LNCaP clone FGC (cell line): ENCODE data around the gene ST8SIA5.

Experiments
- DNase-seq: peaks from one replicate; pipeline ENCODE4 v3.0.0-alpha.2; 2011; ENCODE audit warnings: low read depth
- H3K4me3 ChIP-seq: 2 replicates; pipeline ENCODE4 v1.5.1; 2011; ENCODE audit warnings: mild to moderate bottlenecking, low read depth, low read length, control low read depth
- TF ChIP-seq, protein P1 (sequence below): IDR thresholded peaks from 2 replicates; pipeline ENCODE4 v1.5.1; 2012; ENCODE audit warnings: mild to moderate bottlenecking; ENCODE audit not compliant: control insufficient read depth, insufficient read depth; ENCODE audit errors: extremely low read depth

The ST8SIA5 gene

GRCh38 chr18:46740046-46740445, 16.8 kb downstream of the ST8SIA5 start:
- TF ChIP-seq, protein P1, sequence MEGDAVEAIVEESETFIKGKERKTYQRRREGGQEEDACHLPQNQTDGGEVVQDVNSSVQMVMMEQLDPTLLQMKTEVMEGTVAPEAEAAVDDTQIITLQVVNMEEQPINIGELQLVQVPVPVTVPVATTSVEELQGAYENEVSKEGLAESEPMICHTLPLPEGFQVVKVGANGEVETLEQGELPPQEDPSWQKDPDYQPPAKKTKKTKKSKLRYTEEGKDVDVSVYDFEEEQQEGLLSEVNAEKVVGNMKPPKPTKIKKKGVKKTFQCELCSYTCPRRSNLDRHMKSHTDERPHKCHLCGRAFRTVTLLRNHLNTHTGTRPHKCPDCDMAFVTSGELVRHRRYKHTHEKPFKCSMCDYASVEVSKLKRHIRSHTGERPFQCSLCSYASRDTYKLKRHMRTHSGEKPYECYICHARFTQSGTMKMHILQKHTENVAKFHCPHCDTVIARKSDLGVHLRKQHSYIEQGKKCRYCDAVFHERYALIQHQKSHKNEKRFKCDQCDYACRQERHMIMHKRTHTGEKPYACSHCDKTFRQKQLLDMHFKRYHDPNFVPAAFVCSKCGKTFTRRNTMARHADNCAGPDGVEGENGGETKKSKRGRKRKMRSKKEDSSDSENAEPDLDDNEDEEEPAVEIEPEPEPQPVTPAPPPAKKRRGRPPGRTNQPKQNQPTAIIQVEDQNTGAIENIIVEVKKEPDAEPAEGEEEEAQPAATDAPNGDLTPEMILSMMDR: no peak
- no peak for DNase-seq
- no peak overlapping the region for H3K4me3 ChIP-seq

DNA sequence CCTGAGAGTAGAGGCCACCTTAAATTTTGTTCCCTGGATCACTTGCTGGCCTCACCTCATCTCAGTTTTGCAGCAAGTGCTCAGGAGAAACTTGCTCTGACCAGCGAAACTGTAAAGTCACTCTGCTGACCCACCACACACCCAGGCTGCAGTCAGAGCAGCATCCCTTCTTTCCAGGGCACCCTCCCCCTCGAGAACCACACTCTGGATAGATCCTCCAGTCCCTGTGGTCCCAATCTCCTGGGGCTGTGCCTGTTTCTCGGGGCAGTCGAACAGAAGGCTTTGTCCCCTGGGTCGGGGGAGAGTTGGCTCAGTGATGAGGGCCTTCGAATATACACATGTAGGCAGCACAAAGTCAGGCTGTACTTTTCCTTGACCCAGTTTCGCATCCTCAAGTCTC, 18.4 kb downstream of the ST8SIA5 start:
- H3K4me3 ChIP-seq: no peak overlapping the region
- no peak for DNase-seq
- TF ChIP-seq, protein P1: no peak

DNA sequence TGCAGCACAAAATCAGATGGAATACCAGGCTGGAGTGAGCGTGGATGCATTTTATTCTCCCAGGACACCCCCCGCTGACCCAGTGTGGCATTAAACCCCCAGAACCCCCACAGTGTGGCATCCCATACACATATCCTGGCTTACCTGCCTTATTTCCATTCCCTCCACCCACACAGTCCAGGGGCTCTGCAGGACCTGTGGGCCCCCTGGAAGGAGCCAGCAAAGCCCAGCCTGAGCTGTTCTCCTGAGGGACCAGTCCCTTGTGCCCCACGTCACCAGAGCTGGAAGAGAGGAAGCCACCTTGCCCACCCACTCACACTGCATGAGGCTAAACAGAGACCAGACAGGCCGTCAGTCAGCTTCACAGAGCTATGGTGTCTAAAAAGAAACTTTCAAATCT, 20.1 kb downstream of the ST8SIA5 start:
- DNase-seq: no peak
- TF ChIP-seq, protein P1: no peak
- no peak overlapping the region for H3K4me3 ChIP-seq

DNA sequence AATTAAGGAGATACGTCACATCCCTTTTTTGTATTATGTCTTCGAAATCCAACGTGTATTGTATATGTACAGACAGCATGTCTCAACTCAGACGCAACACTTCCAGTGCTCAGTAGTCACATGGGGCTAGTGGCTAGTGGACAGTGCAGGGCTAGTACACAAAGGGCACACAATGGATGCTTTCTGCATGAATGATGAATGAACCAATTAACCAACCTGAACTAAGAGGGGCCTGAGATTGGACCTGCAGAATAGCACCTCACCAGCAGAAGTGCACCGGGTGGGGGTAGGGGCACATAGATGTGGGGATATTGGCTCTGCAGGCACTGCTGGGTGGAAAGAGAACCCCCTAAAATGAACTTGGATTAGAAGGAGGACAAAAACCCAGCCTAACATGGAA, 20.7 kb downstream of the ST8SIA5 start:
- no peak for DNase-seq
- TF ChIP-seq, protein P1: no peak
- H3K4me3 ChIP-seq: no peak overlapping the region

GRCh38 chr18:46734981-46735380, 21.9 kb downstream of the ST8SIA5 start:
- no peak overlapping the region for H3K4me3 ChIP-seq
- TF ChIP-seq, protein P1: no peak
- no peak for DNase-seq

DNA sequence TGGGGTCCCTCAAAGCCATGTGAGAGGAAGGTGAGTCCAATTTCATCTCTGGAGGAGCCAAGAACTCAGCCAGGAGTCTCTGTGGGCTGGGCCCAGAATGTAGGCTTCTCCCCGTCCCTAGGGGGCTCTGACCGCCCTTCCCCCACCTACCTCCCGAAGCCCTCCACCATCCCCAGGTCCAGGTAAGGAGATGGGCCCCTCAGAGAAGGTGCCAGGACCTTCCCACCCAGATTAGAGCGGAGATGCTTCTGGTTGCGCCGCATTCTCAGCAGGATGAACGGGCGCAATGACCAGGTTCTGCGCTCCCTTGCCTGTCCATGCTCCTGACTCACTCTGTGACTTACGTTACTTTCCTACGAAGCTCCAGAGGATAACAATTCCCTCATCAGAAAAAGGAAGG, 23.0 kb downstream of the ST8SIA5 start:
- no peak for DNase-seq
- H3K4me3 ChIP-seq: no peak overlapping the region
- TF ChIP-seq, protein P1: no peak

- TF ChIP-seq, protein P1: no peak
- DNase-seq: no peak
- H3K4me3 ChIP-seq: no peak overlapping the region
Observed at GRCh38 chr18:46732801-46733200, 24.1 kb downstream of the ST8SIA5 start.
